HG03457 (cell line): ENCODE results near the gene MYO3A.

Source experiments
- ATAC-seq: cut with Tn5 transposase; IDR thresholded peaks from one replicate; pipeline ENCODE4 v1.9.1; 2021; ENCODE audit warnings: moderate number of reproducible peaks; ENCODE audit not compliant: unreplicated experiment

Gene MYO3A

GRCh38 chr10:26259341-26259740 is 325.3 kb downstream of the MYO3A start:
- no peak for ATAC-seq
